HCT116 (cell line): ENCODE data around the gene FMC1.

Experiments
- EZH2phosphoT487 ChIP-seq: fragments of 200-600 bp; IDR thresholded peaks from 2 replicates; pipeline ENCODE4 v1.6.1; 2018; ENCODE audit warnings: antibody characterized with exemption, borderline replicate concordance
- TF ChIP-seq, protein P1 (sequence below): IDR thresholded peaks from 2 replicates; pipeline ENCODE4 v1.6.1; 2012; ENCODE audit warnings: low read depth

DNA sequence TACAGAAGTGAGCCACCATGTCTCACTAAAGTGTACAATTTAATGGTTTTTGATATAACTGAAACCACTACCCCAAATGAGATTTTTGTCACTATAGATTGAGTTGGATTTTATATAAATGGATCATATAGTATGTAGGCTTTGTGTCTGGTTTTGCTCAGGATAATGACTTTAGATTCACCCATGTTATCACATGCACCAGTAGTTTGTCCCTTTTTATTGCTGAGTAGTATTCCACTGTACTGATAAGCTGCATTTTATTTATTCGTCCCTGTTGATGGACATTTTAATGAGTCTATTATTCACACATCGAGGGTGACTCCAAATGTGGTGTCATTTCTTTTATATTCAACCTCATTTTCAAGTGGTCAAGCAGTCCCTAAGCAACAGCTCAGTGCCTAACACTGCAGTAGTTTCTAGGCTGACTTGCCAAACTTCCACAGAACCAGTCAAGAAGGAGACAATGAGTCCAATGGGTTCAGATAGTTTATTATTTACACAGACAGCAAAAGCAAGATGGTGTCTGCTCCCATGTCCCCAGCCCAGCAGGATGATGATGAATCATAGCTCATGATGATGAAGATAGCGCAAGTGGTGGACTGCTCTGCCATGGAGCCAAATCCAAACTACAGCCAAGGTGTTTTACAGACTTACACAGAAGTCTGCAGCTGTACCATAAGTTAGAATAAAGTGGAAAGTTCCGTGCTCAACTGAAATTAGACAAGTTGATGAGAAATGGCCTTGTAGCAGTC lies 6.6 kb upstream of the FMC1 start:
- no peak for TF ChIP-seq EZH2phosphoT487
- TF ChIP-seq, protein P1, sequence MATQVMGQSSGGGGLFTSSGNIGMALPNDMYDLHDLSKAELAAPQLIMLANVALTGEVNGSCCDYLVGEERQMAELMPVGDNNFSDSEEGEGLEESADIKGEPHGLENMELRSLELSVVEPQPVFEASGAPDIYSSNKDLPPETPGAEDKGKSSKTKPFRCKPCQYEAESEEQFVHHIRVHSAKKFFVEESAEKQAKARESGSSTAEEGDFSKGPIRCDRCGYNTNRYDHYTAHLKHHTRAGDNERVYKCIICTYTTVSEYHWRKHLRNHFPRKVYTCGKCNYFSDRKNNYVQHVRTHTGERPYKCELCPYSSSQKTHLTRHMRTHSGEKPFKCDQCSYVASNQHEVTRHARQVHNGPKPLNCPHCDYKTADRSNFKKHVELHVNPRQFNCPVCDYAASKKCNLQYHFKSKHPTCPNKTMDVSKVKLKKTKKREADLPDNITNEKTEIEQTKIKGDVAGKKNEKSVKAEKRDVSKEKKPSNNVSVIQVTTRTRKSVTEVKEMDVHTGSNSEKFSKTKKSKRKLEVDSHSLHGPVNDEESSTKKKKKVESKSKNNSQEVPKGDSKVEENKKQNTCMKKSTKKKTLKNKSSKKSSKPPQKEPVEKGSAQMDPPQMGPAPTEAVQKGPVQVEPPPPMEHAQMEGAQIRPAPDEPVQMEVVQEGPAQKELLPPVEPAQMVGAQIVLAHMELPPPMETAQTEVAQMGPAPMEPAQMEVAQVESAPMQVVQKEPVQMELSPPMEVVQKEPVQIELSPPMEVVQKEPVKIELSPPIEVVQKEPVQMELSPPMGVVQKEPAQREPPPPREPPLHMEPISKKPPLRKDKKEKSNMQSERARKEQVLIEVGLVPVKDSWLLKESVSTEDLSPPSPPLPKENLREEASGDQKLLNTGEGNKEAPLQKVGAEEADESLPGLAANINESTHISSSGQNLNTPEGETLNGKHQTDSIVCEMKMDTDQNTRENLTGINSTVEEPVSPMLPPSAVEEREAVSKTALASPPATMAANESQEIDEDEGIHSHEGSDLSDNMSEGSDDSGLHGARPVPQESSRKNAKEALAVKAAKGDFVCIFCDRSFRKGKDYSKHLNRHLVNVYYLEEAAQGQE, result no peak
